IPS-20b (cell line): Measurements from ENCODE around the gene SLC6A7.

Experiments used
- H3K27ac ChIP-seq: one replicate; pipeline ENCODE4 v1.5.1; 2013; ENCODE audit warnings: low read length
- H3K27me3 ChIP-seq: 2 replicates; pipeline ENCODE4 v1.6.1; 2013; ENCODE audit warnings: mild to moderate bottlenecking, low read length, inconsistent platforms; ENCODE audit not compliant: insufficient read depth
- H3K36me3 ChIP-seq: 2 replicates; pipeline ENCODE4 v1.6.1; 2013; ENCODE audit warnings: low read depth, mild to moderate bottlenecking, inconsistent platforms, low read length, moderate library complexity; ENCODE audit not compliant: insufficient read depth
- H3K4me1 ChIP-seq: 2 replicates; pipeline ENCODE4 v1.6.1; 2013; ENCODE audit warnings: mild to moderate bottlenecking, control low read depth, inconsistent platforms, low read length, moderate library complexity; ENCODE audit not compliant: insufficient read depth
- H3K4me3 ChIP-seq: 2 replicates; pipeline ENCODE4 v1.5.1; 2013; ENCODE audit warnings: mild to moderate bottlenecking, low read length, inconsistent platforms
- H3K9ac ChIP-seq: 2 replicates; pipeline ENCODE4 v1.6.1; 2013; ENCODE audit warnings: low read depth, mild to moderate bottlenecking, inconsistent platforms, low read length, moderate library complexity
- H3K9me3 ChIP-seq: 2 replicates; pipeline ENCODE4 v1.6.1; 2013; ENCODE audit warnings: mild to moderate bottlenecking, low read depth, low read length, inconsistent platforms; ENCODE audit not compliant: insufficient read depth

The SLC6A7 gene

GRCh38 chr5:150189728-150190502 lies at the start of gene SLC6A7:
SLC6A7 (plus strand) TSS chr5:150190062; CDS start chr5:150190328, 266 bp downstream.
- Histone ChIP-seq H3K4me3 (peak within 1 kb of the TSS; percentile 54), H3K9me3 (no peaks in the 10 kb centered on the region), H3K9ac (no peak within 1 kb of the TSS), H3K27ac (no peak within 1 kb of the TSS), H3K36me3 (no peaks in the 10 kb centered on the region), H3K4me1 (peaks cover 12% of the 10 kb centered on the region), H3K27me3 (peaks cover 89% of the 10 kb centered on the region)

- no peak overlapping the region for H3K9ac ChIP-seq
- H3K4me1 ChIP-seq = peaks cover 37% of the 10 kb centered on the region
- no peak overlapping the region for H3K27ac ChIP-seq
- H3K9me3 ChIP-seq = no peaks in the 10 kb centered on the region
- H3K27me3 ChIP-seq = peaks cover 1% of the 10 kb centered on the region; the same call in 1 of the 2 replicates
- no peak overlapping the region for H3K4me3 ChIP-seq
- H3K36me3 ChIP-seq = no peaks in the 10 kb centered on the region
These were observed 49.0 kb upstream of the SLC6A7 start for GRCh38 chr5:150140830-150141229.

- Histone ChIP-seq H3K27ac (no peak overlapping the region), H3K4me1 (peaks cover 32% of the 10 kb centered on the region), H3K36me3 (no peaks in the 10 kb centered on the region), H3K9ac (no peak overlapping the region), H3K4me3 (no peak overlapping the region), H3K9me3 (no peaks in the 10 kb centered on the region), H3K27me3 (no peaks in the 10 kb centered on the region)
These were observed 48.2 kb upstream of the SLC6A7 start for GRCh38 chr5:150141544-150142184.

GRCh38 chr5:150142185-150142958 lies 47.5 kb upstream of the SLC6A7 start:
- Histone ChIP-seq H3K9me3 (no peaks in the 10 kb centered on the region), H3K27me3 (no peaks in the 10 kb centered on the region), H3K27ac (no peak overlapping the region), H3K36me3 (no peaks in the 10 kb centered on the region), H3K9ac (no peak overlapping the region), H3K4me1 (peaks cover 28% of the 10 kb centered on the region), H3K4me3 (no peak overlapping the region)

DNA sequence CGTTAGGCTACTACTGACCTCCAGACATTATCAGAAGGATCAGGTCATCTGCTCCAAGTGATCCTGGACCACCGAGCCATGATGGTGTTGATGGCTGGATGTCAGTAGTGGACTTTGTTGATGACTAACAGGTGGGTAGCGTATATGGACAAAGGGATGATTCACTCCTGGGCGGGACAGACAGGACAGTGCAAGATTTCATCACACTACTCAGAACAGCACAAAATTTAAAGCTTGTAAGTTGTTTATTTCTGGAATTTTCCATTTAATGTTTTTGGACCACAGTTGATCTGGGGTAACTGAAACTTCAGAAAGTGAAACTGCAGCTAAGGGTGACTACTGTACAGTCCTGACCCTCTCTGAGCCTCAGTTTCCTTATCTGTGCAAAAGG lies 46.9 kb upstream of the SLC6A7 start:
- H3K4me1 ChIP-seq = peaks cover 23% of the 10 kb centered on the region
- H3K27me3 ChIP-seq = no peaks in the 10 kb centered on the region
- no peak overlapping the region for H3K9ac ChIP-seq
- no peak overlapping the region for H3K27ac ChIP-seq
- no peaks in the 10 kb centered on the region for H3K36me3 ChIP-seq
- H3K9me3 ChIP-seq = no peaks in the 10 kb centered on the region
- no peak overlapping the region for H3K4me3 ChIP-seq

DNA sequence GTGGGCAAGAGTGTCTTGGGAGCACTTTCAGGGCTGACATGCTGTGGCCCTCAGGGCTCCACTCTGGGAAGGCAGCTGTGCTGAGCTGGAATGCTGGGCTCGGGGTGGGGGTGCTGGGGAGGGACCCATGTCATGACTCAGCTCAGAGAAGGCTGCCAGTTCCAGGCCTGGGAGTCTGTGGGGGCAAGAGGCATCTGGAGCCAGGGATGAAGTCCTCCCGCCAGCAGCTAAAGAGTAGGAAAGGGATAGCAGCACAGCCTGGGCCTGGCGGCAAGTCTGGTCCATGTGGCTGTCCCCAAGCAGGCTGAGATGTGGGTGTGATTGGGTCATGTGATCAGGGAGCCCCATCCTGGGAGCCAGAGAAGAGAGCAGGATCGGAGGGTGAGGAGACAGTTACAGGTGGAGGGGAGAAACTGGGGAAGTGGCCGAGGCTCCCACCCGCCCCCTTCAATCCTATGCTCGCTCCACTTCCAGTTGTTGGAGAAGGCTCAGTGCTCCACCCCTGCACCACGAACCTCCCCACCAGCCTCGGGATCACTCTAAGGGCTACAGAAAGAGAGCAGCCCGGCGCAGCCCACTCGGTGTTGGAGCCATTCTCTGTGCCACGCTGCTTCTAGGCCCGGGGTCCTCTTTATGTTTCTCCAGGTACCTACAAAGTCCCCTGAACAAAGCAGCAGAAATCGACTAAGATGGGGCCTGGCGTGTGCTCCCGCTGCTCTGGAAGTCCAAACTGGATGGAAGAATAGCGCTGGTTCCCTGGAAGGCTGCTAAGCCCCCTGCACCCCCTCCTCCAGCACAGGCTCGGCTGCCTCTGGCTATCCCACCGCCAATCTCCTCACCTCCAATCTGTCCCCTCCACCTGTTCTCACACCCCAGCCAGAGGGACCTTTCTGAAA lies 46.3 kb upstream of the SLC6A7 start:
- H3K4me3 ChIP-seq = no peak overlapping the region
- peaks cover 19% of the 10 kb centered on the region for H3K4me1 ChIP-seq
- no peak overlapping the region for H3K27ac ChIP-seq
- H3K9me3 ChIP-seq = no peaks in the 10 kb centered on the region
- no peaks in the 10 kb centered on the region for H3K27me3 ChIP-seq
- H3K9ac ChIP-seq = no peak overlapping the region
- H3K36me3 ChIP-seq = no peaks in the 10 kb centered on the region

GRCh38 chr5:150144246-150144801 lies 45.5 kb upstream of the SLC6A7 start:
- H3K4me3 ChIP-seq = no peak overlapping the region
- peaks cover 14% of the 10 kb centered on the region for H3K4me1 ChIP-seq
- H3K9me3 ChIP-seq = no peaks in the 10 kb centered on the region
- H3K36me3 ChIP-seq = no peaks in the 10 kb centered on the region
- H3K27me3 ChIP-seq = no peaks in the 10 kb centered on the region
- no peak overlapping the region; the same call in 1 of the 2 replicates for H3K9ac ChIP-seq
- H3K27ac ChIP-seq = no peak overlapping the region

GRCh38 chr5:150144879-150145278 lies 45.0 kb upstream of the SLC6A7 start:
- no peaks in the 10 kb centered on the region for H3K27me3 ChIP-seq
- H3K36me3 ChIP-seq = no peaks in the 10 kb centered on the region
- H3K4me1 ChIP-seq = peaks cover 14% of the 10 kb centered on the region
- H3K9ac ChIP-seq = no peak overlapping the region; the same call in 1 of the 2 replicates
- H3K9me3 ChIP-seq = no peaks in the 10 kb centered on the region
- no peak overlapping the region for H3K4me3 ChIP-seq
- H3K27ac ChIP-seq = no peak overlapping the region

- Histone ChIP-seq H3K27ac (no peak overlapping the region), H3K9me3 (no peaks in the 10 kb centered on the region), H3K27me3 (no peaks in the 10 kb centered on the region), H3K36me3 (no peaks in the 10 kb centered on the region), H3K4me3 (no peak overlapping the region), H3K4me1 (peaks cover 14% of the 10 kb centered on the region), H3K9ac (no peak overlapping the region)
These were observed 43.6 kb upstream of the SLC6A7 start for GRCh38 chr5:150146235-150146634.

DNA sequence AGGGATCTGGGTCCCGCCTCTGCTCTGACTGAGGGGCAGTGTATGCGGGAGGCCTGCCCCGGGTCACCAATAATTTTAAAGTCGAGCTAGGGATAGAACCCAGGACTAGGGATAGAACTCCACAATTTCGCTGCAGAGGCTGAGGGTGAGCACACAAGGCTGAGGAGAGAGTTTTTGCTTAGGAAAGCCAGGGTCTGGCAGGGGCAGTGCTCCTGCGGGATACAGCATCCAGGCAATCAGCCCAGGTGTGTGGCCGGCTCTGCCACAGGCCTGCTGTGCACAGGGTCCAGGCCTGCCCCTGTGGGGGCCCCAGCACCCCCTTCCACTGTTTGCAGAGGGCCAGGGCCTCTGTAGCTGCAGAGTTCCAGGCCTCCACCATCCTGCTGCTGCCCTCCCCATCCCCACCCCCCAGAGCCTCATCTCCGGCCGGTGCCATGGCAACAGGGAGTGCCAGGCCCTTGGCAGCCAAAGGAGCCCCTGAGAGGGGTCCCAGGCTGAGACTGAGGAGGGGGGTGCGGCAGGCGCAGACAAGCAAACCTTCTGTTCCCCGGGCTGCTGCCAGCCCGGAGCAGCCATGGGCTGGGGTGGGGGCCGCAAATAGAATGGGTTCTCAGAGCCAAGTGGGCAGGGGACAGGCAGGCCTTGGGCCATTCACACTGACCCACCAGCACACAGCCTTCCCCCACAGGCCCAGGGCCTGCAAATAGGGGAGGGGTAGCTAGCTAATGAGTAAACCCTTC lies 42.8 kb upstream of the SLC6A7 start:
- Histone ChIP-seq H3K9me3 (no peaks in the 10 kb centered on the region), H3K4me1 (peaks cover 14% of the 10 kb centered on the region), H3K27ac (no peak overlapping the region), H3K9ac (no peak overlapping the region), H3K27me3 (no peaks in the 10 kb centered on the region), H3K4me3 (no peak overlapping the region), H3K36me3 (no peaks in the 10 kb centered on the region)
